GM12878 (cell line): ENCODE measurements around the gene MMP14. TPM values are rescaled to one million over a fixed set of nuclear protein-coding genes. Genes with fewer than 3 reads are reported as not detected.
"Not testable (repeated sequence)": the region's sequence is repeated elsewhere in the genome, so short reads cannot be mapped to it uniquely, and the experiment has no call there.

ENCODE experiments used
- ATAC-seq: fragments of 200-7000 bp; cut with Tn5 transposase; 3 replicates; pipeline ENCODE4 v1.9.1; 2020; ENCODE audit warnings: mild to moderate bottlenecking, moderate library complexity
- BruUV-seq: library from RNA; stranded (reverse); fragments of 400-500 nt; replicated peaks from 2 replicates; lab custom pipeline; 2021; lab: Mats Ljungman, UMichigan
- CTCF ChIA-PET: fragments of 300-600 bp; sonication (Branson Sonifier 250); formaldehyde crosslinking; extraction: SDS; loops from one replicate; lab custom pipeline; 2021; ENCODE audit warnings: inconsistent platforms; lab: Yijun Ruan, JAX
- POLR2A ChIA-PET: fragments of 350-600 bp; formaldehyde crosslinking; extraction: SDS; loops from one replicate; lab custom pipeline; 2021; ENCODE audit warnings: inconsistent platforms; lab: Charles Lee
- RAD21 ChIA-PET: fragments of 300-600 bp; sonication (Branson Sonifier 250); formaldehyde crosslinking; loops from one replicate; lab custom pipeline; 2023; ENCODE audit warnings: antibody characterized with exemption; ENCODE audit not compliant: unreplicated experiment; lab: Charles Lee
- SMC1A ChIA-PET: fragments of 300-600 bp; sonication (Branson Sonifier 250); formaldehyde crosslinking; loops from one replicate; lab custom pipeline; 2023; ENCODE audit not compliant: unreplicated experiment, uncharacterized antibody; lab: Charles Lee
- DNase-seq: peaks from one replicate; pipeline ENCODE4 v3.0.0-alpha.2; 2011; ENCODE audit warnings: low read depth, low spot score
- FAIRE-seq: peaks from 3 replicates; lab custom pipeline; 2011; peaks lifted over from hg19 to GRCh38; lab: Jason Lieb, UNC
- H2AFZ ChIP-seq: 2 replicates; pipeline ENCODE4 v1.6.0; 2011; ENCODE audit warnings: low read depth, low read length, control low read depth; ENCODE audit not compliant: control insufficient read depth
- H3K27ac ChIP-seq: 2 replicates; pipeline ENCODE4 v1.5.1; 2011; ENCODE audit warnings: control low read depth; ENCODE audit not compliant: control insufficient read depth, insufficient read depth
- H3K27me3 ChIP-seq, 2 experiments: replicated peaks in 1 of 2; 2 replicates each; pipeline versions ENCODE4 v1.6.0 to v1.6.1; 2011; ENCODE audit warnings: low read length in 1 of 2; ENCODE audit not compliant: control insufficient read depth in 2 of 2, insufficient read depth in 2 of 2
- H3K36me3 ChIP-seq, 2 experiments: 2 replicates each; pipeline ENCODE4 v1.5.1; 2011; ENCODE audit warnings: low read length in 1 of 2; ENCODE audit not compliant: control insufficient read depth in 2 of 2, insufficient read depth in 2 of 2
- H3K4me1 ChIP-seq: 2 replicates; pipeline ENCODE4 v1.6.1; 2011; ENCODE audit warnings: mild to moderate bottlenecking, low read length, moderate library complexity, mixed read lengths; ENCODE audit not compliant: control insufficient read depth, insufficient read depth
- H3K4me2 ChIP-seq: 2 replicates; pipeline ENCODE4 v1.6.0; 2011; ENCODE audit warnings: control low read depth; ENCODE audit not compliant: control insufficient read depth, insufficient read depth
- H3K4me3 ChIP-seq: fragments of 200-600 bp; sonication (generic); 2 replicates; pipeline ENCODE4 v1.5.1; 2016
- H3K79me2 ChIP-seq: 2 replicates; pipeline ENCODE4 v1.6.0; 2011; ENCODE audit warnings: low read length; ENCODE audit not compliant: control insufficient read depth, insufficient read depth
- H3K9ac ChIP-seq: 2 replicates; pipeline ENCODE4 v1.8.0; 2011; ENCODE audit warnings: low read length, control low read depth, mixed read lengths; ENCODE audit not compliant: control insufficient read depth, insufficient read depth
- H3K9me3 ChIP-seq: replicated peaks from 3 replicates; pipeline ENCODE4 v1.5.1; 2011; ENCODE audit warnings: mild to moderate bottlenecking, low read length; ENCODE audit not compliant: control insufficient read depth, insufficient read depth
- H4K20me1 ChIP-seq: 2 replicates; pipeline ENCODE4 v1.6.0; 2011; ENCODE audit not compliant: control insufficient read depth, insufficient read depth
- CHD4 ChIP-seq: fragments of 200-600 bp; sonication (generic); IDR thresholded peaks from 2 replicates; pipeline ENCODE4 v1.6.1; 2016; ENCODE audit warnings: mild to moderate bottlenecking
- EGR1 ChIP-seq, 2 experiments: IDR thresholded peaks; 1 replicate in 1 of 2; 2 replicates in 1 of 2; pipeline ENCODE4 v1.6.1; 2011 to 2012; ENCODE audit warnings: low read depth in 2 of 2, low read length in 2 of 2, borderline replicate concordance in 1 of 2, mild to moderate bottlenecking in 1 of 2, moderate library complexity in 1 of 2
- FOXM1 ChIP-seq: IDR thresholded peaks from 2 replicates; pipeline ENCODE4 v1.6.1; 2012; ENCODE audit warnings: low read depth, mild to moderate bottlenecking, inconsistent platforms, low read length, moderate library complexity
- HCFC1 ChIP-seq: fragments of 150-350 bp; IDR thresholded peaks from 2 replicates; pipeline ENCODE4 v1.6.1; 2014; ENCODE audit warnings: low read length
- HDAC2 ChIP-seq: fragments of 200-600 bp; sonication (generic); IDR thresholded peaks from 2 replicates; pipeline ENCODE4 v1.6.1; 2017
- JUNB ChIP-seq: IDR thresholded peaks from 2 replicates; pipeline ENCODE4 v1.6.1; 2016; ENCODE audit warnings: antibody characterized with exemption, mild to moderate bottlenecking
- MTA3 ChIP-seq: IDR thresholded peaks from 2 replicates; pipeline ENCODE4 v1.6.1; 2012; ENCODE audit warnings: low read length, inconsistent platforms, borderline replicate concordance
- MYB ChIP-seq: fragments of 150-350 bp; IDR thresholded peaks from 2 replicates; pipeline ENCODE4 v1.6.1; 2014; ENCODE audit warnings: mild to moderate bottlenecking, low read depth, low read length, borderline replicate concordance
- NFXL1 ChIP-seq: fragments of 450-650 bp; IDR thresholded peaks from 2 replicates; pipeline ENCODE4 v1.6.1; 2017; ENCODE audit warnings: antibody characterized with exemption, mild to moderate bottlenecking, borderline replicate concordance
- TCF7 ChIP-seq: IDR thresholded peaks from 2 replicates; pipeline ENCODE4 v1.6.1; 2014; ENCODE audit warnings: antibody characterized with exemption, borderline replicate concordance
- WRNIP1 ChIP-seq: IDR thresholded peaks from 2 replicates; pipeline ENCODE4 v1.6.1; 2011; ENCODE audit warnings: low read depth, low read length, improper control_type of control experiment, borderline replicate concordance
- ZNF622 ChIP-seq: fragments of 450-650 bp; IDR thresholded peaks from 2 replicates; pipeline ENCODE4 v1.6.1; 2017; ENCODE audit warnings: mild to moderate bottlenecking, inconsistent platforms
- WGBS: methylation state at CpG from one replicate; pipeline ENCODE4 v1.1.6; 2016; ENCODE audit warnings: low lambda C conversion rate; ENCODE audit not compliant: insufficient replicate concordance, insufficient coverage; ENCODE audit errors: missing lambda C conversion rate; 5-methylcytosine and 5-hydroxymethylcytosine counted together
- in situ Hi-C: fragments of 300-500 bp; cut with MboI; formaldehyde crosslinking; loops from 9 replicates; pipeline ENCODE4 v1.14.3; 2018; ENCODE audit warnings: mixed read lengths
- intact Hi-C: fragments of 100-400 bp; cut with micrococcal nuclease; formaldehyde crosslinking; loops from one replicate; pipeline ENCODE4 v1.14.2; 2022; ENCODE audit not compliant: unreplicated experiment
- polyA plus RNA-seq, 11 experiments: library from polyadenylated mRNA; depleted of rRNA in 4 of 11; unstranded in 6 of 11; stranded (reverse) in 5 of 11; fragments of >200 nt; fragmentation: Nextera tagmentation in 4 of 11; fragmentation: Illumina TruSeq in 1 of 11; extraction: Ambion mirVana in 4 of 11; extraction: Trizol in 1 of 11; gene quantifications; 1 replicate in 1 of 11; 2 replicates in 10 of 11; pipeline versions ENCODE4 v1.2.1 to v1.2.3, GENCODE V29; 2011 to 2016; ENCODE audit warnings: inconsistent platforms in 2 of 11, missing spikeins in 2 of 11, low read depth in 1 of 11
- total RNA-seq, 4 experiments: library from RNA; depleted of rRNA in 3 of 4; stranded (reverse); fragments of >200 nt in 3 of 4; fragmentation: Illumina TruSeq in 1 of 4; extraction: Trizol in 1 of 4; gene quantifications; 2 replicates each; pipeline versions ENCODE4 v1.2.1 to v1.2.3, GENCODE V29; 2013 to 2021
- TF ChIP-seq, protein P1 (sequence below): IDR thresholded peaks from 2 replicates; pipeline ENCODE4 v1.6.1; 2011; ENCODE audit warnings: borderline replicate concordance, low read depth, mild to moderate bottlenecking, moderate library complexity, mixed read lengths, low read length; ENCODE audit not compliant: insufficient read depth; ENCODE audit errors: extremely low read length

Gene MMP14
- total and polyA plus RNA-seq, 10 of the 15 experiments (the other 5 are each of a cell fraction or from before 2014, with no cell fraction given), result 0.31 to 1.9 (median 0.70) TPM; not detected in 2

DNA sequence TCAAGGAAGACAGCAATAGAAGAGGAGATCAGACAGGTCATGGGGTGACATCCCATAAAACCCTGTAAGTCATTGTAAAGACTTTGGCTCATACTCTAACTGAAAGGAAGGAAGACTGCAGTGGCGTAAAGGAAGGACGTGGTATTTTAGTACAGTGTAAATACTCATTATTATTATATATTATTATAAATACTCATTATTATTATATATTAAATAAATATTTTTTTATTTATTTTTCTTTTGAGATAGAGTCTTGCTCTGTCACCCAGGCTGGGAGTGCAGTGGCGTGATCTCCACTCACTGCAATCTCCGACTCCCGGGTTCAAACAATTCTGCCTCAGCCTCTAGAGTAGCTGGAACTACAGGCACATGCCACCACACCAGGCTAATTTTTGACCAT is 20.0 kb downstream of the MMP14 start:
- Histone ChIP-seq H3K4me1 (peaks cover 20% of the 10 kb centered on the region), H3K4me2 (no peak overlapping the region), H4K20me1 (no peaks in the 10 kb centered on the region), H3K27me3 (no peaks in the 10 kb centered on the region), H3K9ac (no peak overlapping the region), H3K36me3 (no peaks in the 10 kb centered on the region), H3K4me3 (no peak overlapping the region)
- ChIA-PET CTCF (interaction anchor here (1.3 to 10.0 kb wide), 7 partner anchors 16 to 284 kb away, joined by 3 to 324 read pairs (median 92); partner anchors contain the start of genes LRP10 and SLC7A7), SMC1A (interaction anchor here (1.1 to 7.3 kb wide), 2 partner anchors 43 to 285 kb away, joined by 3 to 92 read pairs; no protein-coding TSS in a partner anchor)
- DNase-seq, result no peak
- WGBS, result 95% methylated on average over 5 of the region's 5 CpGs
- no peak for FAIRE-seq
- ATAC-seq, result no peak
- in situ Hi-C loops, result loop anchor here (5.0 to 10.0 kb wide), 3 partner anchors 194 to 472 kb away; no protein-coding TSS in a partner anchor
- TF ChIP-seq MYB, result no peak
- TF ChIP-seq CHD4, result no peak
- no peak for TF ChIP-seq TCF7
- TF ChIP-seq HDAC2, result no peak
- no peak for TF ChIP-seq FOXM1
- no peak for TF ChIP-seq ZNF622
- TF ChIP-seq EGR1 (IDR thresholded peaks at IDR 0.05; ENCODE audit: borderline replicate concordance in 1 of 2, low read depth in 2 of 2, low read length in 2 of 2), result no peak
- TF ChIP-seq, protein P1, sequence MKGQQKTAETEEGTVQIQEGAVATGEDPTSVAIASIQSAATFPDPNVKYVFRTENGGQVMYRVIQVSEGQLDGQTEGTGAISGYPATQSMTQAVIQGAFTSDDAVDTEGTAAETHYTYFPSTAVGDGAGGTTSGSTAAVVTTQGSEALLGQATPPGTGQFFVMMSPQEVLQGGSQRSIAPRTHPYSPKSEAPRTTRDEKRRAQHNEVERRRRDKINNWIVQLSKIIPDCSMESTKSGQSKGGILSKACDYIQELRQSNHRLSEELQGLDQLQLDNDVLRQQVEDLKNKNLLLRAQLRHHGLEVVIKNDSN, result no peak
- no peak for TF ChIP-seq NFXL1
- no peak for TF ChIP-seq HCFC1
- no peak for TF ChIP-seq WRNIP1
- no peak for TF ChIP-seq JUNB
- TF ChIP-seq MTA3, result no peak
- TF ChIP-seq, all 136 proteins: peak for 0
- POLR2A ChIA-PET, result no interaction called here
- Histone ChIP-seq H3K9me3 (peaks cover 3% of the 10 kb centered on the region; the same call in 1 of the 3 replicates), H3K27ac (no peak overlapping the region), H3K79me2 (no peaks in the 10 kb centered on the region), H2AFZ (no peak overlapping the region)
- intact Hi-C loops, result no loop called here
- RAD21 ChIA-PET, result interaction anchor here (1.6 to 9.4 kb wide), 3 partner anchors 33 to 90 kb away, joined by 3 to 130 read pairs (median 4); partner anchors contain the start of gene OXA1L
- no TSS peak for BruUV-seq

DNA sequence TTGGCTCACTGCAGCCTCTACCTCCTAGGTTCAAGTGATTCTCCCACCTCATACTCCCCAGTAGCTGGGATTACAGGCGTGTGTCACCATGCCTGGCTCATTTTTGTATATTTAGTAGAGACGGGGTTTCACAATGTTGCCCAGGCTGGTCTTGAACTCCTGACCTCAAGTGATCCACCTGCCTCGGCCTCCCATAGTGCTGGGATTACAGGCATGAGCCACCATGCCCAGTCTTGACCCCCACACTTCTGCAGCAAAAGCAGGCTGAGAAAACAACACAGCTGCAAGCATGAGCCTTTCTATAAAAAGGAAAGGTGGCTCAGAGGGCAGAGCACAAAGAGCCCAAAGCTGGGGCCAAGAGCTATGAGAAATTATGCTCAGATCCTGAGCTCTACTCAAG is 24.0 kb downstream of the MMP14 start:
- POLR2A ChIA-PET, result interaction anchor here (0.7 to 0.8 kb wide), 3 partner anchors 36 to 113 kb away, joined by 3 to 5 read pairs (median 3); no protein-coding TSS in a partner anchor
- ATAC-seq, FAIRE-seq, H2AFZ ChIP-seq, H4K20me1 ChIP-seq, intact Hi-C loops, DNase-seq, H3K4me3 ChIP-seq, BruUV-seq, in situ Hi-C loops, H3K36me3 ChIP-seq, H3K4me2 ChIP-seq, H3K9ac ChIP-seq, H3K4me1 ChIP-seq, H3K79me2 ChIP-seq, H3K9me3 ChIP-seq, H3K27me3 ChIP-seq, H3K27ac ChIP-seq: not testable (repeated sequence)
- CTCF ChIA-PET, result interaction anchor here (0.6 to 4.2 kb wide), 10 partner anchors 12 to 470 kb away, joined by 3 to 29 read pairs (median 4); partner anchors contain the start of gene LRP10
- WGBS, result 72% methylated on average over 3 of the region's 3 CpGs
- RAD21 ChIA-PET, result interaction anchor here (0.6 to 1.8 kb wide), 5 partner anchors 11 to 57 kb away, joined by 3 to 6 read pairs (median 3); no protein-coding TSS in a partner anchor
- SMC1A ChIA-PET, result interaction anchor here (0.6 to 3.9 kb wide), 8 partner anchors 28 to 290 kb away, joined by 3 to 16 read pairs (median 3); no protein-coding TSS in a partner anchor
